ENCODE measurements around the gene CRYBG3. TPM values are rescaled to one million over a fixed set of nuclear protein-coding genes. Genes with fewer than 3 reads are reported as not detected.

The CRYBG3 gene
- total and polyA plus RNA-seq, 2 donors (not counting 1 experiment from before 2014, with no cell fraction given): 8.7 to 29.9 TPM

DNA sequence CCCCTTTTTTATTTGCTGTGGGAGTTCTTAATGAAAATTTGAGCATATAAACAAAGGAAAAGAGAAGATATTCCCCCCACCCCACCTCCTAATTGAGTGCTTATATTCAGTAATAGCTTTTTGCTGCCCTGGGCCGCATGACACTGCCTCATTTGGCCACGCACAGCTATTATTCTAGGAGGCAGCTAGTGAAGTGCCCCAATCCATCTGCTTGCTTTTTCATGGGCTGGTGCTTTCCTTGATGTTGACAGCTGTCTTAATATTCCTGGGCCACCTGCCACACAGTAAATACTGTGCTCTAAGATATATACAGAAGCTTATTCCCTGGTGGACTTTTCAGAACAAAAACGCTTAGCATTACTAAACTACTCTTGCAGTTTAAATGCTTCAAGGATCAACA lies 3.8 kb upstream of the CRYBG3 start:
- no peaks in the 10 kb centered on the region for H3K36me3 ChIP-seq (ENCODE audit: control insufficient read depth, insufficient read depth, low read length)
- TF ChIP-seq EZH2 (IDR thresholded peaks at IDR 0.05; ENCODE audit: low read length, missing control alignments): no peak
- TF ChIP-seq, protein P1, sequence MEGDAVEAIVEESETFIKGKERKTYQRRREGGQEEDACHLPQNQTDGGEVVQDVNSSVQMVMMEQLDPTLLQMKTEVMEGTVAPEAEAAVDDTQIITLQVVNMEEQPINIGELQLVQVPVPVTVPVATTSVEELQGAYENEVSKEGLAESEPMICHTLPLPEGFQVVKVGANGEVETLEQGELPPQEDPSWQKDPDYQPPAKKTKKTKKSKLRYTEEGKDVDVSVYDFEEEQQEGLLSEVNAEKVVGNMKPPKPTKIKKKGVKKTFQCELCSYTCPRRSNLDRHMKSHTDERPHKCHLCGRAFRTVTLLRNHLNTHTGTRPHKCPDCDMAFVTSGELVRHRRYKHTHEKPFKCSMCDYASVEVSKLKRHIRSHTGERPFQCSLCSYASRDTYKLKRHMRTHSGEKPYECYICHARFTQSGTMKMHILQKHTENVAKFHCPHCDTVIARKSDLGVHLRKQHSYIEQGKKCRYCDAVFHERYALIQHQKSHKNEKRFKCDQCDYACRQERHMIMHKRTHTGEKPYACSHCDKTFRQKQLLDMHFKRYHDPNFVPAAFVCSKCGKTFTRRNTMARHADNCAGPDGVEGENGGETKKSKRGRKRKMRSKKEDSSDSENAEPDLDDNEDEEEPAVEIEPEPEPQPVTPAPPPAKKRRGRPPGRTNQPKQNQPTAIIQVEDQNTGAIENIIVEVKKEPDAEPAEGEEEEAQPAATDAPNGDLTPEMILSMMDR (conservative IDR thresholded peaks at IDR 0.05 in 1 of 2, IDR thresholded peaks at IDR 0.05 in 1 of 2; ENCODE audit: low read depth in 1 of 2, low read length in 2 of 2): no peak
- no peak overlapping the region for H3K4me3 ChIP-seq (replicated peaks in 1 of 4; ENCODE audit: control extremely low read depth in 1 of 4, insufficient read depth in 1 of 4, low read depth in 3 of 4, low read length in 4 of 4)
- DNase-seq (ENCODE audit: low read depth in 2 of 2): no peak
- no peaks in the 10 kb centered on the region for H3K4me1 ChIP-seq (ENCODE audit: control insufficient read depth, extremely low read depth, insufficient read depth, low read length)
- no peaks in the 10 kb centered on the region for H4K20me1 ChIP-seq (ENCODE audit: control insufficient read depth, extremely low read depth, insufficient read depth, low read length)
- H3K9ac ChIP-seq (ENCODE audit: insufficient read depth, low read length): no peak overlapping the region
- H3K27ac ChIP-seq (ENCODE audit: insufficient read depth, low read length): no peak overlapping the region
- no peaks in the 10 kb centered on the region for H3K27me3 ChIP-seq (ENCODE audit: control insufficient read depth, insufficient read depth, low read length)
- peaks cover 3% of the 10 kb centered on the region for H3K79me2 ChIP-seq (ENCODE audit: control insufficient read depth, insufficient read depth, low read length)
- no peaks in the 10 kb centered on the region for H3K9me3 ChIP-seq (ENCODE audit: control insufficient read depth, insufficient read depth, low read depth, low read length)
- no peak overlapping the region for H3K4me2 ChIP-seq (ENCODE audit: extremely low read depth, insufficient read depth, low read length)
- H2AFZ ChIP-seq (ENCODE audit: low read length): no peak overlapping the region

DNA sequence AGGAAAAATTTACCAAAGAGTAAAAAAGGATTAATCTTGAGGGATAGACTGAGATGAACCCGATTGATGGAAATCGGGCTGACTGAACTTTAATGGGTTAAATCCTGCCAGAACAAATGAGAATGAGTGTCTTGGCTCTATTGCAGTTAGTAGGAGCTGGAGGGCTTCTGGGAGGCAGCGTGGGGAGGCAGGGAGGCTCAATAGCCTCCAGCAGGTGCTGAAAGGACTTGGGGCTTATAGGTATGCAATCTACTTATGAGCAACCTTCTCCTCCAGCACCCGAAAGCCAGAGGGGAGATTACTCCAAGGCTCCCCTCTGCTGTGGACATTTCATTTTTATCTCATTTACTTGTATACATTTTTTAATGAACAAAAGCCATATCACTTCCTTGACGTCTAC lies 1.0 kb upstream of the CRYBG3 start:
- H3K9ac ChIP-seq (ENCODE audit: insufficient read depth, low read length): no peak overlapping the region
- no peaks in the 10 kb centered on the region for H3K9me3 ChIP-seq (ENCODE audit: control insufficient read depth, insufficient read depth, low read depth, low read length)
- H3K27me3 ChIP-seq (ENCODE audit: control insufficient read depth, insufficient read depth, low read length): no peaks in the 10 kb centered on the region
- peak overlapping the region; percentile 71 for H3K4me2 ChIP-seq (ENCODE audit: extremely low read depth, insufficient read depth, low read length)
- peak overlapping the region; percentile 69 to 94 (median 76) for H3K4me3 ChIP-seq (replicated peaks in 1 of 4; ENCODE audit: control extremely low read depth in 1 of 4, insufficient read depth in 1 of 4, low read depth in 3 of 4, low read length in 4 of 4)
- no peak overlapping the region for H3K27ac ChIP-seq (ENCODE audit: insufficient read depth, low read length)
- DNase-seq (ENCODE audit: low read depth in 2 of 2): no peak
- TF ChIP-seq, protein P1 (conservative IDR thresholded peaks at IDR 0.05 in 1 of 2, IDR thresholded peaks at IDR 0.05 in 1 of 2; ENCODE audit: low read depth in 1 of 2, low read length in 2 of 2): no peak
- TF ChIP-seq EZH2 (IDR thresholded peaks at IDR 0.05; ENCODE audit: low read length, missing control alignments): no peak
- peak overlapping the region; percentile 96 for H2AFZ ChIP-seq (ENCODE audit: low read length)
- H3K79me2 ChIP-seq (ENCODE audit: control insufficient read depth, insufficient read depth, low read length): peaks cover 14% of the 10 kb centered on the region
- H3K4me1 ChIP-seq (ENCODE audit: control insufficient read depth, extremely low read depth, insufficient read depth, low read length): no peaks in the 10 kb centered on the region
- H3K36me3 ChIP-seq (ENCODE audit: control insufficient read depth, insufficient read depth, low read length): no peaks in the 10 kb centered on the region
- H4K20me1 ChIP-seq (ENCODE audit: control insufficient read depth, extremely low read depth, insufficient read depth, low read length): no peaks in the 10 kb centered on the region

DNA sequence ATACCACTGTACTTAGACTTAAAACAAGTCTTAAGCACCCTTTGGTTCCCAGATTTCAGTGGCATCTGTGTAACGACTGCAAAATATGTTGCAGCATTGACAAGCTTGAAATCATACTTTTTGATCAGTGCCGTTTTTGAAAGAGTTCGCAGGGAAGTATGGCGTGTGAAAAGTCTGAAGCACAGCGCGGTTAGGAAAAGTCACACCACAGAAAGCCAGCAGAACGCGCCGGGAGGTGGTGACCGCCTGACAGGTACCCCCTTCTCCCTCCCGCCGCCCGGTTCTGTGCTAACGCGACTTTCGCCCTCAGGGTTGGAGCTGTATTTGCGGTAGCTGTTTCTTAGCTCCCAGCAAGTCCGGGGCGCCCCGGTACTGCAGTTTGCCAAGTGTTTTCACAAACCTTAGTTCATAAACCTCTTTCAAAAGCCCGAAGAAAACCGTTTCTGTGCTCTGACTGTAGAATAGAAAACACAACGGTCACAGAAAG lies 481 bp upstream of the CRYBG3 start:
- Histone ChIP-seq H3K36me3 (ENCODE audit: control insufficient read depth, insufficient read depth, low read length) (no peaks in the 10 kb centered on the region), H3K4me2 (ENCODE audit: extremely low read depth, insufficient read depth, low read length) (peak overlapping the region; percentile 71), H3K4me1 (ENCODE audit: control insufficient read depth, extremely low read depth, insufficient read depth, low read length) (no peaks in the 10 kb centered on the region), H2AFZ (ENCODE audit: low read length) (peak overlapping the region; percentile 96), H3K27ac (ENCODE audit: insufficient read depth, low read length) (peak overlapping the region; percentile 85), H3K27me3 (ENCODE audit: control insufficient read depth, insufficient read depth, low read length) (no peaks in the 10 kb centered on the region), H3K9me3 (ENCODE audit: control insufficient read depth, insufficient read depth, low read depth, low read length) (no peaks in the 10 kb centered on the region), H3K9ac (ENCODE audit: insufficient read depth, low read length) (peak overlapping the region; percentile 89), H4K20me1 (ENCODE audit: control insufficient read depth, extremely low read depth, insufficient read depth, low read length) (no peaks in the 10 kb centered on the region), H3K4me3 (replicated peaks in 1 of 4; ENCODE audit: control extremely low read depth in 1 of 4, insufficient read depth in 1 of 4, low read depth in 3 of 4, low read length in 4 of 4) (peak overlapping the region; percentile 69 to 94 (median 76)), H3K79me2 (ENCODE audit: control insufficient read depth, insufficient read depth, low read length) (peaks cover 14% of the 10 kb centered on the region)
- DNase-seq (ENCODE audit: low read depth in 2 of 2): peak; percentile 62 to 66
- TF ChIP-seq EZH2 (IDR thresholded peaks at IDR 0.05; ENCODE audit: low read length, missing control alignments): no peak
- TF ChIP-seq, protein P1 (conservative IDR thresholded peaks at IDR 0.05 in 1 of 2, IDR thresholded peaks at IDR 0.05 in 1 of 2; ENCODE audit: low read depth in 1 of 2, low read length in 2 of 2): no peak

All from fibroblast of lung (primary cell).